KOPT-K1 (cell line): ENCODE data around the gene HM13.
"Not testable (repeated sequence)": the region's sequence is repeated elsewhere in the genome, so short reads cannot be mapped to it uniquely, and the experiment has no call there.

ENCODE experiments used
- H3K27ac ChIP-seq: fragments of 200-600 bp; sonication (generic); 2 replicates; pipeline ENCODE4 v1.5.1; 2016; ENCODE audit warnings: antibody characterized with exemption, mild to moderate bottlenecking, low read depth, low read length; ENCODE audit not compliant: poor library complexity, severe bottlenecking
- H3K36me3 ChIP-seq: fragments of 200-600 bp; sonication (generic); 2 replicates; pipeline ENCODE4 v1.5.1; 2017; ENCODE audit warnings: antibody characterized with exemption, mild to moderate bottlenecking, low read length, moderate library complexity; ENCODE audit not compliant: insufficient read depth
- H3K9me3 ChIP-seq: fragments of 200-600 bp; sonication (generic); 2 replicates; pipeline ENCODE4 v1.5.1; 2017; ENCODE audit warnings: antibody characterized with exemption, low read length, mild to moderate bottlenecking; ENCODE audit not compliant: insufficient read depth, poor library complexity, severe bottlenecking

The HM13 gene

DNA sequence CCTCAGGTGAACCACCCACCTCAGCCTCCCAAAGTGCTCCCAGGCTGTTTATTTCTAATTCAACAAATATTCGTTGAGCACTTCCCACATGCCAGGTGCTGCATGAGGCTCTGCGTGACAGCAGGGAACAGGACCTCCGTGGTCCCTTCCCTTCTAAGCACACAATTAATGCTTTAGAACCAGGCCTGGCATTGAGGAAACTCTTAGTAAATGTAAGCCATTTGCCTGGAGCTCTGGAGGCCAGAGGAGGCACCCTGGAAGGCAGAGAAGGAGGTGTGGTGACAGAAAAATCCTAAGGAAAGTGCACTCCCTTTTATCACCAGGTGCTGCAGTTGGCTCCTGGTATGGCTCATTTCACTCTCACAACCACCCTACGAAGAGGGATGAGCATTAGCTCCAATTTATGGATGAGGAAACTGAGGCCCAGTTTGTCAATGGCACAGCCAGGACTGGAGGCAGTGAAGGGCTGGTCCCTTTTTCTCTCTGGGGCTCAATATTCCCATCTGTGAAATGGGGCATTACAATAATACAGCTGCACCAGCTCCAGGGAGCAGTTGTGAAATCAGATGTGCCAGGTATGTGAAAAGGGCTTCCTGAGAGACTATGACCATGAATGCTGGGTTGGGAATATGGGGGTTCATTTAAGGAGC, 82.7 kb downstream of the HM13 start:
- Histone ChIP-seq H3K36me3 (no peaks in the 10 kb centered on the region), H3K9me3 (no peaks in the 10 kb centered on the region), H3K27ac (no peak overlapping the region)

DNA sequence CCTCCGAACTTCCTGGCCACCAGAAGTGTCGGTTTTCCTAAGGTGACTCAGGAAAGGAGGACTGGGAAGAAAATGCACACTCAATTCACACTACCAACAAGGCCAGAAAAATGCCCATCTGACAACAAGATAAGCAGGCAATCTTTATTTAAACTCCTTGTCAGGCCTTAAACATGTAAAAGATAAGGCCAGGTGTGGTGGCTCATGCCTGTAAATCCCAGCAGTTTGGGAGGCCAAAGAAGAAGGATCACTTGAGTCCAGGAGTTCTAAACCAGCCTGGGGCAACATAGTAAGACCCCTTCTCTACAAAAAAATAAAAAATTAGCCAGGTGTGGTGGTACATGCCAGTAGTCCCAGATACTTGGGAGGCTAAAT, 83.2 kb downstream of the HM13 start:
- Histone ChIP-seq H3K9me3 (no peaks in the 10 kb centered on the region), H3K27ac (no peak overlapping the region), H3K36me3 (no peaks in the 10 kb centered on the region)

DNA sequence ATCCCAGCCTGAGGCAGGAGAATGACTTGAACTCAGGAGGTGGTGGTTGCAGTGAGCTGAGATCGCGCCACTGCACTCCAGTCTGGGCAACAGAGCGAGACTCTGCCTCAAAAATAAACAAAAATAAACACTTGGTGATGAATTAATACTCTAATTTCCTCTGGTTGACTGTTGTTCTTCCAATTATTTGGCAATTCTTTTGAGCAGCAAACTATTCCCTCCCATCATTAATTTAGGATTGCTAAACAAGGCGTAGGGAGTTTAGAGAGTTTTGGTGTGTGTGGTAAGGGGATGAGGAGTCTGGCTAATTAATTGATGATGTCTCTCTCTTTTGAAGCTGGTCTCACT, 88.2 kb downstream of the HM13 start:
- Histone ChIP-seq H3K36me3 (no peaks in the 10 kb centered on the region), H3K27ac (no peak overlapping the region), H3K9me3 (no peaks in the 10 kb centered on the region)

DNA sequence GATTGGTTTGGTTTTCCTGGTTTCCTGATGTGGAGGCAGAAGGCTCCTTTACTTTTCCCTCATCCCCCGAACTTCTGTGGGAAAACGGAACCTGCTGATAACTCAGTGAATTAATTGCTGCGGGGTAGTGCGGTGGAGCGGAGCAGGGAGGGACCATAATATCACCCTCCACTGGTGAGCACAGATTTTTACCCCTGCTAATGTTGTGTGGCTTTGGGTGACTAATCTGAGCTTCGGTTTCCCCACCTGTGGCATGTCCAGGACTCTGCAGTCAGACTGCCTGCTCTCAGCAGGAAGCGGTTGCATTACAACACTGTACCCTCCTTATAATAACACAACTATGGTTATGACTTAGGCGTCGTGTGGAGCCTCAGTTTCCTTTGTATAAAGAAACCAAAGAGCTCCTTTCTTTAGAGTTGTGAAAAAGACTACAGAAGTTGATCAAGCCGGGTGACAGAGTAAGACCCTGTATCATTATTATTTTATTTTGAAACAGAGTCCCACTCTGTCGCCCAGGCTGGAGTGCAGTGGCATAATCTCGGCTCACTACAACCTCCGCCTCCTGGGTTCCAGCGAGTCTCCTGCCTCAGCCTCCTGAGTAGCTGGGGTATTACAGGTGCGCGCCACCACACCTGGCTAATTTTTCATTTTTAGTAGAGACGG, 88.7 kb downstream of the HM13 start:
- Histone ChIP-seq H3K36me3 (no peaks in the 10 kb centered on the region), H3K27ac (no peak overlapping the region), H3K9me3 (no peaks in the 10 kb centered on the region)

DNA sequence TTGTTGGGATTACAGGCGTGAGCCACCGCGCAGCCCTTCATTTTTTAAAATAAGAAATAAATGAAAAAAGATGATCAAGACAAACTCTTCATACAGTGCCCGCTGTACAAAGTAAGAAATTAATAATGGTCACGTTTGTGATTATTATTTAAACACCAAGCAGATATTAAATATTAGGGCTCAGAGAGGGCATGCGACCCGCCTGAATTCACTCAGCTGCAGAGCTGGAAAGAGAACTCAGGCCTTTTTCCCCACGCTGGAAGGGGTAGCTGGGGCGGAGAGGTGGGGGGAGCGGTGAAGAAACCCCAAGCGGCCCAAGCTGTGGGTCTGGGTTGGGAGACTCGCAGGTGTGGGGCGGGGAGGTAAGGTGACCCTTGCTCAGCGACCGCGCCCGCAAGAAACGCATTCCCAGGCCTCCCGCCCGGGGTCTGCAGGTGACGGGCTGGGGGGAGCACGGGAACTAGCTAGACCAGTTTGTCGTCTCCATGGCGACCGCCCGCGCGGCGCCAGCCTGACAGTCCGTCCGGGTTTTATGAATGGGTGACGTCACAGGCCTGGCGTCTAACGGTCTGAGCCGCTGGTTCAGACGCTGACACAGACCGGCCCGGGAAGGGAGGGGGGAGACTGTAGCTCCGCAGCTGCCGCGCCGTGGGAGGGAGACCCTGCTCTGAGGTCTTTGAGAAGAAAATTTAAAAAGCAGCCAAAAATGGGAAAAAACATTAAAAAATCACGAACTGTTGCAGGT, 89.8 kb downstream of the HM13 start:
- H3K36me3 ChIP-seq, result no peaks in the 10 kb centered on the region
- H3K9me3 ChIP-seq, result no peaks in the 10 kb centered on the region
- H3K27ac ChIP-seq, result no peak overlapping the region

DNA sequence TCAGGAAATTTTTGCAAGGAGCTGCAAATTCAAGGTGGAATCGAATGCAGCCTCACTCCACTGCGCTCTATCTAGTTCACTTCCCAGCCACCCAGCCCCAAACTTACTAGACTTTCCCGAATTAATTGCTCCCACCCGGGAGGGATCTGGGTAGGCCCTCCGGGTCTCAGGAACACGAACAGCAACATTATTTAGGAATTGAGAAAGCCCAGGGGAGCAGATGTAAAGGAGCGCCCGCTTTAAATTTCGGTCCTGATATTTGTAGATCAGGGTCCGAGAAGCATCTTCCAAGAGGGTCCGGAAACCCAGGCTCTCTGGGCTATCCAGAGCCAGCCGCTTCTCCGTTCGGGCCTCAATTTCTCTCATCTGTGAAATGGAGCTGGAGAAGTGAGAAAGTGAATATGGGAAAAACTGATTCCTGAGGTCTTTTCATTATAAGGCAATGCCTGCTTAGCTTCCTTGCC, 90.4 kb downstream of the HM13 start:
- H3K9me3 ChIP-seq, result no peaks in the 10 kb centered on the region
- no peak overlapping the region for H3K27ac ChIP-seq
- no peaks in the 10 kb centered on the region for H3K36me3 ChIP-seq

DNA sequence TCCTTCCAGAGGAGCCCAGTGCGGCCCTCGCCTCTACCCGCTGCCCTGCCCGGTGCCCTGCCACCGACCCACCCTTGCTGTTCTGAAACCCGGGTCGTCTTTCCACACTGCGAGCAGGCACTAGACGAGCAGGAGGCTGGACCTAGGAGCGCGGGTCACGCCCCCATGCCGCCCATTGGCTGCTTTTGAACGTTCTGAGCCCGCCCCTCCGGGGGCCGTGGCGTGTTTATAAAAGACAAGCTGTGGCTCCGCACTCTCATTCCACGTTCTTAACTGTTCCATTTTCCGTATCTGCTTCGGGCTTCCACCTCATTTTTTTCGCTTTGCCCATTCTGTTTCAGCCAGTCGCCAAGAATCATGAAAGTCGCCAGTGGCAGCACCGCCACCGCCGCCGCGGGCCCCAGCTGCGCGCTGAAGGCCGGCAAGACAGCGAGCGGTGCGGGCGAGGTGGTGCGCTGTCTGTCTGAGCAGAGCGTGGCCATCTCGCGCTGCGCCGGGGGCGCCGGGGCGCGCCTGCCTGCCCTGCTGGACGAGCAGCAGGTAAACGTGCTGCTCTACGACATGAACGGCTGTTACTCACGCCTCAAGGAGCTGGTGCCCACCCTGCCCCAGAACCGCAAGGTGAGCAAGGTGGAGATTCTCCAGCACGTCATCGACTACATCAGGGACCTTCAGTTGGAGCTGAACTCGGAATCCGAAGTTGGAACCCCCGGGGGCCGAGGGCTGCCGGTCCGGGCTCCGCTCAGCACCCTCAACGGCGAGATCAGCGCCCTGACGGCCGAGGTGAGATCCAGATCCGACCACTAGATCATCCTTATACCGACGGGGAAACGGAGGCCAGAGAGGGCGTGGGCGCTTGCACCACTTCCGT, 91.0 kb downstream of the HM13 start, which contains the start of gene ID1:
Gene ID1 (plus strand): TSS at position 259 of the 871 bp plus-strand sequence. CDS start 99 bp downstream, at position 358.
- peak within 1 kb of the TSS; percentile 5 for H3K27ac ChIP-seq
- H3K36me3 ChIP-seq, result no peaks in the 10 kb centered on the region
- no peaks in the 10 kb centered on the region for H3K9me3 ChIP-seq

DNA sequence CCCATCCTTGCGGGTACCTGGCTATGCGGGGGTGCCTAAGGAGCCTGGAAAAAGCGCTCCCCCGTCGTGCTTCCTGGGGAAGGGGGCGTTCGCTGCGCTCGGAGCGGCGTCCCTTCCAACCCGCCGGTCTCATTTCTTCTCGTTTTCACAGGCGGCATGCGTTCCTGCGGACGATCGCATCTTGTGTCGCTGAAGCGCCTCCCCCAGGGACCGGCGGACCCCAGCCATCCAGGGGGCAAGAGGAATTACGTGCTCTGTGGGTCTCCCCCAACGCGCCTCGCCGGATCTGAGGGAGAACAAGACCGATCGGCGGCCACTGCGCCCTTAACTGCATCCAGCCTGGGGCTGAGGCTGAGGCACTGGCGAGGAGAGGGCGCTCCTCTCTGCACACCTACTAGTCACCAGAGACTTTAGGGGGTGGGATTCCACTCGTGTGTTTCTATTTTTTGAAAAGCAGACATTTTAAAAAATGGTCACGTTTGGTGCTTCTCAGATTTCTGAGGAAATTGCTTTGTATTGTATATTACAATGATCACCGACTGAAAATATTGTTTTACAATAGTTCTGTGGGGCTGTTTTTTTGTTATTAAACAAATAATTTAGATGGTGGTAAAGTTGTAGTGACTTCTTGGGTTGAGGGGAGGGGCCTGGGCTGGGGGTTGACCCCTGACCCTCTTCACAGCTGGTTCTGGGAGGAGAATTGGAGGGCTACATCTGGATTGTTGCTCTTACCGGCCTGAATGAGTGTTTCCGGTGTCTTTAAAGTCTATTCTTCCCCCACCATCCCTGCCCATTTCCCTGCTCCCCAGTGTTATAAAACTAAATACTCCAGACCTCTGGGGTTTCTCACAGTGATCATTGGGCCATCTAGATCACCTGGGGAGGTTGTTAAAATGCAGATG, 91.9 kb downstream of the HM13 start:
- no peaks in the 10 kb centered on the region for H3K36me3 ChIP-seq
- H3K9me3 ChIP-seq, result no peaks in the 10 kb centered on the region
- no peak overlapping the region for H3K27ac ChIP-seq

DNA sequence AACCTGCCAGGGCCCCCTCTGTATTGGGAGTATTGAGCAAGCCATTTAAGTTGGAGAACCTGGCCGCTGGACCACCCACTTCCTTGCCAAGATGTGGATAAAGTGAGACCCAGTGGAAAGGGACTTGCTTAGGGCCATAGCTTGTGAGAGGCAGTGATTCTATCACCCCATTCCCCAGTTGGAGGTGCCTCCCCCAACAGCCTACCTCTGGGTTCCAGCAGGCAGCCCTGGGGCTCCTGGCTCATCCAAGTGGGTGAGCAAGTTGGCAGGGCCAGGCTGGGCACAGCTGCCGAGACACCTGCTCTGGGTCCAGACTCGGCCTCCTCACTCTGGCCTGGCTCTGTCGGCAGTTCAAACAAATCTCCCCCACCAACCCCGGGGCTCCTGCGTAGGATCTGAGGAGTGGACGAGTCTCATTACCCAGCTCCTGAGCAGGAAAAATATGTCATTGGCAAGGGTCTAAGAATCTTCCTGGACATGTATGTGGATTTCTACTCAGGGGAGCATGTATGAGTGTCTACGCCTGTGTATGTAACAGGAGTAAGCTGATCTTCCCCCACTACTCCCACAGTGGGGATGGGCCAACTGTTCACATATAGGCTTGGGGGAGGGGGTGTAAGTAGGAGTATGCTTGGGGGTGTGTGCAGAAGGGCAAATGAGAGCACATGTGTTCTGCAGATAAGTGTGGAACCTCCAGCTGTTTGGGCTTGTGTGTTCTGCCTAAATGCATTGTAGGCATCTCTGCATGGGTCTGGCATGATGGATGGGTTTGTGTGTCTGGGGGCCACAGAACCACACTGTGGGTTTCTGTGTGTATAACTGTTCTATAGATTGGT, 92.8 kb downstream of the HM13 start:
- Histone ChIP-seq H3K27ac (no peak overlapping the region), H3K9me3 (no peaks in the 10 kb centered on the region)

DNA sequence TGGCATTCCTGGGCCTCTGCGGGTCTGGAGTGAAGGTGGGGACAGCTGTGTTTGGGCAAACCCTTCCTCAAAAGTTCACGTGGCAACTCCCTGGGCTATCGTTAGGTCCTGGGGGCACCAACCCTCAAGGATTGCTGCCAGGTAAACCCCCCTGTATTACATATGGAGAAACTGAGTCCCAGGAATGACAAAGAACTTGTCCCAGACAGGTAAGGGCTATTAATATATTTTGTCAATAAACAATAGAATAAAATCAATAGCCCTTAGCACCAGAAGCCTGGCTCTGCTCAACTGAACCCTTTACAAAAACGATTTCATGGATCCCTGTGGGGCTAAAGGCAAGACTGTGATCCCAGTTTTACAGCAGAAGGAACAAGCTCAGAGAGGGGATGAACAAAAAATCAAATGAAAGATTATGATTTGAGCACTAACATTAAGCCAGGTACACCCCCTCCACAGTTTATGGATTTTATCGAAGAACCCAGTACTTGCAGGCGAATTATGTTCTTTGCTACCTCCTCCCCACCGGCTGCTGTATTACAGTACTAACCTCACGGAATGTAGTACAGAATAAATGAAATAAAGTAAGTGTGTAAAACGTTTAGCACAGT, 93.5 kb downstream of the HM13 start:
- H3K27ac ChIP-seq, result no peak overlapping the region
- H3K9me3 ChIP-seq, result no peaks in the 10 kb centered on the region
- H3K36me3 ChIP-seq, result no peaks in the 10 kb centered on the region

More for the DNA sequence above, 92.8 kb downstream of the HM13 start:
- no peaks in the 10 kb centered on the region for H3K36me3 ChIP-seq

DNA sequence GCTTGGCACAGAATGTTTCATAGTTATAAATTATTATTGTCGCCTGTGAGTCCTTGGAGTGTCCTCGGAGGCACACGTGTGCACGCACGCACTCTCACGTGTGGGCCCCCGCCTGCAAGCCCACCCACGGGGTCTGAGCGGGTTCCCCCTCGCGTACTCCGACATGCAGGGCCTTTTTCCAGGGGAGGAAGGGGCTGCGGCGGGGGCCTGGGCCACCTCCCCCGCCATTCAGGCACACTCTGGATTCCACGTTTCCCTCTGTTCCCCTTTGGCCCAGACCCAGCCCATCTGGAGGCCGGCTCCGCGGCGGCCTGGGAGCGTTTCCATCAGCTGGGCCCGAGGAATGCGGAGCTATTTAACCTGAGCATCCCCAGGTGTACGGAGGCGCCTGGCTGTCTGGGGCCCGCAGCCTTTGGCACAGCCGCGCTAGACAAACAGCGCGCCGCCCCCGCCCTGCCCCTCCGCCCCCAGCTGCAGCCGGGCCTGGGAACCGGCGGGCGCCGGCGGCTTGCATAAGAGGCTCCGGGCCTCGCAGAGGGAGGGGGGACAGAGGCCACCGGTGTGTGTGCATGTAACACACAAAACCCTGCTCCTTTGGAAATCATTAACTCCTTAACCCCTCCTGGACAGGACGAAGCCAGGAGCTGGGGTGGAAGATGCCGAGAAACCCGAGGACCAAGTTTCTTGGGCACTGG, 94.2 kb downstream of the HM13 start:
- Histone ChIP-seq H3K9me3 (no peaks in the 10 kb centered on the region), H3K27ac (no peak overlapping the region), H3K36me3 (no peaks in the 10 kb centered on the region)

DNA sequence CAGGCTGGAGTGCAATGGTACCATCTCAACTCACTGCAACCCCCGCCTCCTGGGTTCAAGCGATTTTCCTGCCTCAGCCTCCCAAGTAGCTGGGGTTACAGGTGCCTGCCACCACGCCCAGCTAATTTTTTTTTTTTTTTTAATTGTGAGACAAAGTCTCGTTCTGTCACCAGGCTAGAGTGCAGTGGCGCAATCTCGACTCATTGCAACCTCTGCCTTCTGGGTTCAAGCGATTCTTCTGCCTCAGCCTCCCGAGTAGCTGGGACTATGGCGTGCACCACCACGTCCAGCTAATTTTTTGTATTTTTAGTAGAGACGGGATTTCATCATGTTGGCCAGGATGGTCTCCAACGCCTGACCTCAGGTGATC, 98.0 kb downstream of the HM13 start:
- H3K27ac ChIP-seq, H3K9me3 ChIP-seq, H3K36me3 ChIP-seq: not testable (repeated sequence)

DNA sequence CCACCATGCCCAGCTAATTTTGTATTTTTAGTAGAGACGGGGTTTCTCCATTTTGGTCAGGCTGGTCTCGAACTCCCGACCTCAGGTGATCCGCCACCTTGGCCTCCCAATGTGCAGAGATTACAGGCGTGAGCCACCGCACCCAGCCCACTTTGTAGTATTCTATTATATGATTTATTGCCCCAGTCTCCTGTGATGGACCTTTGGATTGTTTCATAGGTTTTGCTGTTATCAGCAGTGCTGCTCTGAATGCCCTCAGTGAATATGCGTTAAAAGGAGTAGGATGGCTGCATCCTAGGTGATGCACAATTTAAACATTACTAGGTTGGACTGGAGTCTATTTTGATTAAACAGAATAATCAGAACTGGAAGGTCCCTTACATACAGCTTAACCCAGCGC, 101.2 kb downstream of the HM13 start:
- H3K27ac ChIP-seq, result no peak overlapping the region

More for the DNA sequence above, 101.2 kb downstream of the HM13 start:
- Histone ChIP-seq H3K36me3 (no peaks in the 10 kb centered on the region), H3K9me3 (no peaks in the 10 kb centered on the region)
